ENCODE results near the gene DHX35. TPM values are rescaled to one million over a fixed set of nuclear protein-coding genes. Genes with fewer than 3 reads are reported as not detected.

Gene DHX35
- total RNA-seq, 4 donors from 2014 or later, result 6.6 to 16.8 (median 11.0) TPM

GRCh38 chr20:39066471-39067242 is 104.5 kb downstream of the DHX35 start:
- 50% methylated on average over 14 of the region's 14 CpGs for WGBS, 2 donors
- DNase-seq (ENCODE audit: low spot score in 2 of 2), result no peak
- TF ChIP-seq POLR2A (IDR thresholded peaks at IDR 0.05) (no peak), CTCF (IDR thresholded peaks at IDR 0.05) (no peak)
- intact Hi-C loops (cut with DNase I; ENCODE audit: low total_unique reads), result no loop called here
- H3K4me3 ChIP-seq (ENCODE audit: low read depth, poor library complexity, severe bottlenecking), result no peak overlapping the region

- no peak overlapping the region for H3K4me3 ChIP-seq (ENCODE audit: low read depth, poor library complexity, severe bottlenecking)
- intact Hi-C loops (cut with DNase I; ENCODE audit: low total_unique reads), result no loop called here
- DNase-seq (ENCODE audit: low spot score in 2 of 2), result no peak
- no peak for TF ChIP-seq CTCF (IDR thresholded peaks at IDR 0.05)
- TF ChIP-seq POLR2A (IDR thresholded peaks at IDR 0.05), result no peak
- WGBS, 2 donors, result 81 to 90% methylated on average over 5 of the region's 5 CpGs
Observed at GRCh38 chr20:39067526-39068216, 105.5 kb downstream of the DHX35 start.

GRCh38 chr20:39069976-39070375 is 107.8 kb downstream of the DHX35 start:
- intact Hi-C loops (cut with DNase I; ENCODE audit: low total_unique reads), result no loop called here
- 47 to 50% methylated on average over 6 of the region's 6 CpGs for WGBS, 2 donors

GRCh38 chr20:39070484-39071231 is 108.5 kb downstream of the DHX35 start:
- H3K4me3 ChIP-seq (ENCODE audit: low read depth, poor library complexity, severe bottlenecking), result no peak overlapping the region
- 52 to 53% methylated on average over 7 of the region's 7 CpGs for WGBS, 2 donors
- intact Hi-C loops (cut with DNase I; ENCODE audit: low total_unique reads), result no loop called here
- no peak for DNase-seq (ENCODE audit: low spot score in 2 of 2)
- TF ChIP-seq POLR2A (IDR thresholded peaks at IDR 0.05) (no peak), CTCF (IDR thresholded peaks at IDR 0.05) (no peak)

More at GRCh38 chr20:39069976-39070375, 107.8 kb downstream of the DHX35 start:
- no peak for DNase-seq (ENCODE audit: low spot score in 2 of 2)
- H3K4me3 ChIP-seq (ENCODE audit: low read depth, poor library complexity, severe bottlenecking), result no peak overlapping the region
- no peak for TF ChIP-seq CTCF (IDR thresholded peaks at IDR 0.05)
- TF ChIP-seq POLR2A (IDR thresholded peaks at IDR 0.05), result no peak

- WGBS, 2 donors, result 75 to 80% methylated on average over 8 to 11 of the region's 11 CpGs
- intact Hi-C loops (cut with DNase I; ENCODE audit: low total_unique reads), result no loop called here
- TF ChIP-seq CTCF (IDR thresholded peaks at IDR 0.05), result no peak
- TF ChIP-seq POLR2A (IDR thresholded peaks at IDR 0.05), result no peak
- no peak for DNase-seq (ENCODE audit: low spot score in 2 of 2)
- no peak overlapping the region for H3K4me3 ChIP-seq (ENCODE audit: low read depth, poor library complexity, severe bottlenecking)
Observed at GRCh38 chr20:39072132-39072531, 110.0 kb downstream of the DHX35 start.

Measured in lower leg skin (tissue), 4 donors.